ENCODE measurements around the gene GORAB. TPM values are rescaled to one million over a fixed set of nuclear protein-coding genes. Genes with fewer than 3 reads are reported as not detected.
A peak's percentile ranks its signal among the peaks of the same experiment; 100 is the strongest.

Gene GORAB
- total and polyA plus RNA-seq, 9 of the 15 experiments (the other 6 are each of a cell fraction or from before 2014, with no cell fraction given), result 4.4 to 12.9 (median 8.9) TPM

- TF ChIP-seq TAF1 (IDR thresholded peaks at IDR 0.05; ENCODE audit: control insufficient read depth, extremely low read depth, insufficient read depth, low read length, severe bottlenecking), result peak; percentile 74
- peak; percentile 96 for TF ChIP-seq POLR2G (IDR thresholded peaks at IDR 0.05; ENCODE audit: low read depth, low read length)
- peak; percentile 95 for TF ChIP-seq PHF21A (IDR thresholded peaks at IDR 0.05; ENCODE audit: borderline replicate concordance, low read depth)
- TF ChIP-seq PKNOX1 (IDR thresholded peaks at IDR 0.05), result peak; percentile 44; the same call in 1 of the 2 replicates
- TF ChIP-seq TAF7 (tag; IDR thresholded peaks at IDR 0.05), result peak; percentile 91
- no peak for TF ChIP-seq PTRF (tag; IDR thresholded peaks at IDR 0.05)
- peak; percentile 93 for TF ChIP-seq TAF9B (IDR thresholded peaks at IDR 0.05; ENCODE audit: partially characterized antibody)
- no peak for TF ChIP-seq ARID2 (IDR thresholded peaks at IDR 0.05)
- no peak; the same call in 1 of the 2 replicates for TF ChIP-seq HLTF (IDR thresholded peaks at IDR 0.05)
- TF ChIP-seq L3MBTL2 (IDR thresholded peaks at IDR 0.05), result peak; percentile 81
- TF ChIP-seq ZNF444 (CRISPR knock-in tag; IDR thresholded peaks at IDR 0.05), result no peak
- no peak for TF ChIP-seq MED1 (CRISPR knock-in tag; IDR thresholded peaks at IDR 0.05; ENCODE audit: borderline replicate concordance)
- peak; percentile 95 for TF ChIP-seq E2F8 (IDR thresholded peaks at IDR 0.05; ENCODE audit: low read depth, partially characterized antibody)
- TF ChIP-seq NFIC (IDR thresholded peaks at IDR 0.05), result peak; percentile 53
- TF ChIP-seq CBX1 (IDR thresholded peaks at IDR 0.05; ENCODE audit: low read depth), result peak; percentile 81
- TF ChIP-seq NFIX (CRISPR knock-in tag; IDR thresholded peaks at IDR 0.05; ENCODE audit: low read depth), result no peak
- no peak for TF ChIP-seq LEF1 (IDR thresholded peaks at IDR 0.05)
- no peak for TF ChIP-seq THAP7 (CRISPR knock-in tag; IDR thresholded peaks at IDR 0.05)
- TF ChIP-seq ATF6 (CRISPR knock-in tag; IDR thresholded peaks at IDR 0.05), result peak; percentile 68; the same call in 1 of the 2 replicates
- TF ChIP-seq TEAD2 (tag; IDR thresholded peaks at IDR 0.05), result peak; percentile 32; the same call in 1 of the 2 replicates
- no peak for TF ChIP-seq ZSCAN32 (CRISPR knock-in tag; IDR thresholded peaks at IDR 0.05)
- peak; percentile 84; the same call in 1 of the 2 replicates for TF ChIP-seq HDAC2 (IDR thresholded peaks at IDR 0.05)
- TF ChIP-seq SAFB (IDR thresholded peaks at IDR 0.05; ENCODE audit: borderline replicate concordance, low read depth, low read length), result no peak
Measured at GRCh38 chr1:170531758-170532657, at the start of gene GORAB (continued).

All from K562 (cell line).